GM15510 (cell line): Measurements from ENCODE around the gene CDH23.

Experiments used
- POLR2A ChIP-seq: IDR thresholded peaks from 3 replicates; pipeline ENCODE4 v1.6.1; 2011; ENCODE audit warnings: borderline replicate concordance; ENCODE audit not compliant: insufficient read length; ENCODE audit errors: extremely low read depth

CDH23 gene

GRCh38 chr10:71434760-71435394 is 38.2 kb downstream of the CDH23 start:
- TF ChIP-seq POLR2A = no peak

- TF ChIP-seq POLR2A = no peak
These were observed 39.0 kb downstream of the CDH23 start for GRCh38 chr10:71435571-71436267.

GRCh38 chr10:71436268-71437125 is 39.8 kb downstream of the CDH23 start:
- TF ChIP-seq POLR2A = no peak

GRCh38 chr10:71437537-71438092 is 40.9 kb downstream of the CDH23 start:
- TF ChIP-seq POLR2A = no peak

GRCh38 chr10:71438761-71439160 is 42.0 kb downstream of the CDH23 start:
- no peak for TF ChIP-seq POLR2A

- TF ChIP-seq POLR2A = no peak
These were observed 43.1 kb downstream of the CDH23 start for GRCh38 chr10:71439670-71440425.

GRCh38 chr10:71440506-71441035 is 43.9 kb downstream of the CDH23 start:
- TF ChIP-seq POLR2A = no peak

GRCh38 chr10:71442000-71442399 is 45.3 kb downstream of the CDH23 start:
- no peak for TF ChIP-seq POLR2A

- no peak for TF ChIP-seq POLR2A
These were observed 46.3 kb downstream of the CDH23 start for GRCh38 chr10:71442859-71443570.

GRCh38 chr10:71443676-71444075 is 47.0 kb downstream of the CDH23 start:
- no peak for TF ChIP-seq POLR2A

GRCh38 chr10:71444284-71445054 is 47.7 kb downstream of the CDH23 start:
- TF ChIP-seq POLR2A = no peak

- TF ChIP-seq POLR2A = no peak
These were observed 51.0 kb downstream of the CDH23 start for GRCh38 chr10:71447676-71448075.

GRCh38 chr10:71448146-71448545 is 51.4 kb downstream of the CDH23 start:
- TF ChIP-seq POLR2A = no peak
